ENCODE results near the gene RHOJ.
"Not testable (repeated sequence)": the region's sequence is repeated elsewhere in the genome, so short reads cannot be mapped to it uniquely, and the experiment has no call there.

Gene RHOJ

DNA sequence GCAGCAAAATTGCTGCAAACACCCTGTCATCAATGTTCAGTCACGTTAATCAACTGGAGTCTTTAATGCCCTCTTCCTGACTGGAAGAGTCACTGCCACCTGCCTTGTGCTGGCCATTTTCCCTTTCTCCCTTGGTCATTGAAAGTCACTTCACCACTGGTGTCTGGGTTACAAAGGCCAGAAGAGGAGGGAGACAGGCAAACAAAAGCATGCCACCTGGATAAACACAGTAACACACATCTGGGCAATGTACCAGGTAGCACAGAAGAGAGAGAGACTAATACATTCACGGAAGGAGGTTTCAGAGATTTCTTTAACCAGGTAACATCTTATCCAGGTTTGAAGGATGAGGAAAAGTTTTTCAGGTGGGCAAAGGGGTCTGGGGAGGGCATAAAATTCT is 81.8 kb downstream of the RHOJ start:
- DNase-seq (ENCODE audit: low spot score in 2 of 2) (no peak), ATAC-seq (ENCODE audit: low read depth) (no peak)
- no peaks in the 10 kb centered on the region for H3K9me3 Mint-ChIP-seq
- H3K4me3 Mint-ChIP-seq: no peak overlapping the region
- no peaks in the 10 kb centered on the region for H3K4me1 Mint-ChIP-seq
- no peaks in the 10 kb centered on the region for H3K36me3 Mint-ChIP-seq
- H3K27me3 Mint-ChIP-seq: peaks cover 3% of the 10 kb centered on the region
- no peak overlapping the region for H3K27ac Mint-ChIP-seq

DNA sequence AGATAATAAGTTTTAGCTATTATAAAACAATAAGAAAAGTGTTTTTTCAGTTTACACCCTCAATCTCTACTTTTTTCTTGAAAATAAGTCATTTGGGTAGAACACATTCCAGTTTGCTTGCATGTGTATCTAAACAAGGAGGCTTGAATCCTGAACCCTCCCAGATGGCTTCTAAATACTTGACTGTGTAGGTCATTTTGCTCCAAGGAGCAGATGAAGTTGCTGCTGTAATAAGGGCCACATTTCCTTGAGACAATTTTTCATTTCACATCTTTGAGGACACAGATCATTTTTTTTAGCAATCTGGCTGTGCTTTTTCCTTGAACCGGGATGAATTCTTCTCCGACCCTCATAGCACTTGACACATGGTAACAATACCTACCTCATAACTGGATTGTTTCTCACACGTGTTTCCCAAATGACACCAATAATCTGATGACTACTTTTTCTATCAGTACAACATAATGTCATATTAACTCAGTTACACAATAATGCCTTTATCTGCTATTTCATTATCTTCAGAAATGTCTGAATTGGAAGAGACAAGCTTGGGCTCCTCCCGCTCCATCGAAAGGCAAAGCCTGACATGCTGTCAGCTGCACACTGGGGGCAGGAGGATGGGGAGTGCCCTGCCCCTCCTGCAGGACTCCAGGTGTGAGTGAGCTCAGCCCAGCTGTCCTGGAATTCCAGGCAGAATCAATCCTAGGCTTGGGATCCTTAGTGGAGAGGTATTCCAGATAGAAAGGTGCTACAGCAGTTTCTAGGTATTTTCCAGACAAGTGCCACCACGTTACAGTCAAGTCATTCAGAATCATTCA is 83.6 kb downstream of the RHOJ start:
- DNase-seq (ENCODE audit: low spot score in 2 of 2) (no peak), ATAC-seq (ENCODE audit: low read depth) (no peak)
- no peaks in the 10 kb centered on the region for H3K36me3 Mint-ChIP-seq
- H3K4me1 Mint-ChIP-seq: no peaks in the 10 kb centered on the region
- H3K9me3 Mint-ChIP-seq: no peaks in the 10 kb centered on the region
- H3K27me3 Mint-ChIP-seq: peaks cover 8% of the 10 kb centered on the region
- H3K4me3 Mint-ChIP-seq: no peak overlapping the region
- H3K27ac Mint-ChIP-seq: no peak overlapping the region

DNA sequence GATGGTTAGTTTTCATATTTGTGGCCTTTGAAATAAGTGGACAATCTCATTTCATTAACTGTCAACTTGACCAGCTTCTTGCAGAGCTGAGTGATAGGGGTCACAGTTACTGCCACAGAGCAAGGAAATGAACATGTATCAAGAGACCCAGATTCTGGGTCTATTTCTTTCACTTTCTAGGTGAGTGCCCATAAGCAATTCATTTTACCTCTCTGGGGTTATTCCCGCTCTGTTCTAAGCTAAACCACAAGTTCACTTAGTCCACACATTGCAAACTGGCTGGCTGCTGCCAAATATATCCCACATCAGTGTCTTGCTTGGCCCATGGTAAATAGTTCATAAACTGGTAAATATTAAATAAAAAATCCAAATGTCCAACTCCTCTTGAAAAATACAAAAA is 84.6 kb downstream of the RHOJ start:
- Mint-ChIP-seq H3K27me3 (peaks cover 8% of the 10 kb centered on the region), H3K27ac (no peak overlapping the region), H3K36me3 (no peaks in the 10 kb centered on the region), H3K9me3 (no peaks in the 10 kb centered on the region), H3K4me3 (no peak overlapping the region), H3K4me1 (no peaks in the 10 kb centered on the region)
- DNase-seq (ENCODE audit: low spot score in 2 of 2): no peak
- no peak for ATAC-seq (ENCODE audit: low read depth)

DNA sequence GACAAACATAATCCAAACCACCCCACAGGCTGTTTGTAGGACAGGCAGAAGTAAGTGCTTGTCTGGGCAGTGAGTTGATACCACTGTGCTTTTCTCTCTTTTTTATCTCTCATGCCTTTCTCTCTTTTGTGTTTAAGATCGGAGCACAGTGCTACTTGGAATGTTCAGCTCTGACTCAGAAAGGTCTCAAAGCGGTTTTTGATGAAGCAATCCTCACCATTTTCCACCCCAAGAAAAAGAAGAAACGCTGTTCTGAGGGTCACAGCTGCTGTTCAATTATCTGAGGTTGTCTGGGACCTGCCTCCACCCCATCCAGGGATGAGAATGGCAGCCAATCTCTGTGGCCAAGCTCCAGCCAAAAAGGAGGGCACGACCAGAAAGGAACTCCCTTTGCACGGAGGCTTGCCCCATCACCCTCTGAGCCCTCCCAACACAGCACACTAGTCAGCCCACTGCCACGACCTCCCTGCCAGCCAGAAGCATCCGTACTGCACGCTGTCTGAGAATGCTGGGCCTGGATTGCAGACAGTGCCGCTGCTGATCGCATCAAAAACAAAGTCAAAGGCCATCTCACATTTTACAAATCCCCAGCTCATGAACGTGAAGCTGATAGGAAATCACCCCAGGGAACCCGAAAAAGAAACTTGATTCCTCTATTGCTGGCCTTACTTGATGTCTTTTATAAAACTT is 86.6 kb downstream of the RHOJ start:
- no peak overlapping the region for H3K27ac Mint-ChIP-seq
- H3K9me3 Mint-ChIP-seq: no peaks in the 10 kb centered on the region
- H3K36me3 Mint-ChIP-seq: no peaks in the 10 kb centered on the region
- H3K4me1 Mint-ChIP-seq: peaks cover 10% of the 10 kb centered on the region
- no peak overlapping the region for H3K4me3 Mint-ChIP-seq
- no peak for DNase-seq (ENCODE audit: low spot score in 2 of 2)
- no peak for ATAC-seq (ENCODE audit: low read depth)
- peaks cover 8% of the 10 kb centered on the region for H3K27me3 Mint-ChIP-seq

DNA sequence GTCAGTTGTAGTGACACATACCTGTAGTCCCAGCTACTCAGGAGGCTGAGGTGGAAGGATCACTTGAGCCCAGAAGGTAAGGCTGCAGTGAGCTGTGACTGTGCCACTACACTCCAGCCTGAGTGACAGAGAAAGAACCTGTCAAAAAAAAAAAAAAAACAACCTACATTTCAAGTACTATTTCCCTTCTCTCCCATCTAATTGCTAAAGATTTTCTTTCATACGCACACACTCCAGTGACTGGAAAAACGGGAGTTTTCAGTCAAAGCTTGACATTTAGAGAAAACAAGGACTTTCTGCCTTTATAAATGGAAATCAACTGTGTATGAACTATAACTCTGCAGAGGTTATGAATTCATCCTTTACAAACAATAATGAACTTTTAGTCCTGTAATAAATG is 88.6 kb downstream of the RHOJ start:
- ATAC-seq (ENCODE audit: low read depth) (no peak), DNase-seq (ENCODE audit: low spot score in 2 of 2) (no peak)
- peaks cover 10% of the 10 kb centered on the region for H3K4me1 Mint-ChIP-seq
- no peaks in the 10 kb centered on the region for H3K9me3 Mint-ChIP-seq
- H3K27ac Mint-ChIP-seq: no peak overlapping the region
- no peak overlapping the region for H3K4me3 Mint-ChIP-seq
- peaks cover 8% of the 10 kb centered on the region for H3K27me3 Mint-ChIP-seq
- no peaks in the 10 kb centered on the region for H3K36me3 Mint-ChIP-seq

DNA sequence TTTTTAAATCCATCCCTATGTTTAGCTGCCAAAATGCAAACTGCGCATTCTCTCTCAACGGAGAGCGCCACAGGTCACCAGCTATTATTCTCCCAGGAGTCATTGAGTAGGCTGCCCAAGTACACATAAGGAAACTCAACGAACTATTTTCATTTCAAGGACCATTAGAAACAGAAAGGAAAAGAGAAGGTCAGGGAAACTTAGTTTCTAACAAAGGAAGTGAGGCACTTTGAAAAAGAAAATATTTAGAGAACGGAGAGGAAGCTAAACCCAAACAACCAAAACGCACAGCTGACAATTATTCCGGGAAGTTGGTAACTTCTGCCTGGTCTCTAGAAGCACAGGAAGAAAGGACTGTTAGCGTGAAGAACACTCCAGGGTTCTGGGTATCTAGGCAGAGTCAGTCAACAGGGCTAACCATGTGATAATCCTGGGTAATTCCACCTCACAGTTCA is 91.0 kb downstream of the RHOJ start:
- peak overlapping the region; percentile 10 for H3K27ac Mint-ChIP-seq
- H3K9me3 Mint-ChIP-seq: no peaks in the 10 kb centered on the region
- H3K36me3 Mint-ChIP-seq: no peaks in the 10 kb centered on the region
- ATAC-seq (ENCODE audit: low read depth) (peak; percentile 24), DNase-seq (ENCODE audit: low spot score in 2 of 2) (no peak)
- peak overlapping the region; percentile 56 for H3K4me3 Mint-ChIP-seq
- peaks cover 8% of the 10 kb centered on the region for H3K27me3 Mint-ChIP-seq
- H3K4me1 Mint-ChIP-seq: peaks cover 10% of the 10 kb centered on the region

DNA sequence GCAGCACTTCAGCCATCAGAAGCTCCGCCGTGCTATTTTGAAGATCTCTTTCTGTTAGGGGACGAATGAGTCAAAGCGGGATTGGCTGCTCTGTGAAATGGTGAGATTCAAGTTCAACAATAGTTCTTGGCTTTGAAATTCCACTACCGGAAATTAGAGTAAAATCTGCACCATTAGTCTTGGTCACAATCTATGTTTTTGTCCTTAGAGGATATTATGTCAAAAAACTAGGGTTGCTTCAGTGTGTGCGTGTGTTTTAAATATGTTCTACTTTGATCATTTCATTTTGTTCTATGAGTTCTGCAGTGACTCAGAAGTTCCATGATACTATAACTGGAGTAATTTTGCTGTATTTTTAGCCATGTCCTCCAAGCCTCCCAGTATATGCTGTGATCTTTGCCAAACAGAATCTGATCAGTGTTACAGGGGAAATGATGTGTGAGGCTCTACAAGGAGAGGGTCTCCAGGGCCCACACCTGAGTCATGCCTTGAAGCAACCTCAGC is 91.9 kb downstream of the RHOJ start:
- ATAC-seq (ENCODE audit: low read depth) (no peak), DNase-seq (ENCODE audit: low spot score in 2 of 2) (no peak)
- Mint-ChIP-seq H3K9me3 (no peaks in the 10 kb centered on the region), H3K36me3 (no peaks in the 10 kb centered on the region), H3K4me1 (peaks cover 10% of the 10 kb centered on the region), H3K27me3 (peaks cover 6% of the 10 kb centered on the region), H3K4me3 (no peak overlapping the region), H3K27ac (no peak overlapping the region)

DNA sequence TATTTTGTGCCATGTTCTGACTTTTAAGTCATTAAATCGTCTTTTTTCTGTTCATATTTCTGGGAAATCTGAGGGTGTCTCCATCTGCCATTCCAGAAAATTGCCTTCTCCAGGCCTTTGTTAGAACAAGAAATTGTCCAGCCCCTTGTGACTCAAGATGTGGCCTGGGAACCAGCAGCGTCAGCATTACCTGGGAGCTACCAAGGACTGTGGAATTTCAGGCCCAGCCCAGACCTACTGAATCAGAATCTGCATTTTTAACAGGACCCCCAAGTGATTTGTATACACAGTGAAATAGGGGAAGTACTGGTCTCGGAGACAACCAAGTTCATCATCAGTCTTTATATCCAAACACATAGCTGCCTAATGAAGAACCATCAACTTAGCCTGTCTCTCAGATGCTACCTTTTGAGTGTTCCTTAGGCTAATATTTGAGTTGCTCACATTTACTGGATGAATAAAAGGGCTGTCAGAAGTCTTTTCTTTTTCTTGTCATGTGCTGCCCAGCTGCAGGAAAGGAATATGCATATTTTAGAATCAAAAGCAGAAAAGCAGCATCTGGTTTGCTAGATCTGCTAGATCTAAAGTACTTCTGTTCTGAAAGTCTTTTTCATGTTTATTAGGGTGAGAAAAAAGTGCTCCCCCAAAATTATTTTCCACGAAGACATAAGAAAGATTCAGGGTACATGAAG is 93.3 kb downstream of the RHOJ start:
- H3K27me3 Mint-ChIP-seq: peaks cover 2% of the 10 kb centered on the region
- H3K9me3 Mint-ChIP-seq: no peaks in the 10 kb centered on the region
- DNase-seq (ENCODE audit: low spot score in 2 of 2): no peak
- H3K27ac Mint-ChIP-seq: no peak overlapping the region
- H3K36me3 Mint-ChIP-seq: no peaks in the 10 kb centered on the region
- ATAC-seq (ENCODE audit: low read depth): no peak
- H3K4me3 Mint-ChIP-seq: no peak overlapping the region
- peaks cover 10% of the 10 kb centered on the region for H3K4me1 Mint-ChIP-seq

DNA sequence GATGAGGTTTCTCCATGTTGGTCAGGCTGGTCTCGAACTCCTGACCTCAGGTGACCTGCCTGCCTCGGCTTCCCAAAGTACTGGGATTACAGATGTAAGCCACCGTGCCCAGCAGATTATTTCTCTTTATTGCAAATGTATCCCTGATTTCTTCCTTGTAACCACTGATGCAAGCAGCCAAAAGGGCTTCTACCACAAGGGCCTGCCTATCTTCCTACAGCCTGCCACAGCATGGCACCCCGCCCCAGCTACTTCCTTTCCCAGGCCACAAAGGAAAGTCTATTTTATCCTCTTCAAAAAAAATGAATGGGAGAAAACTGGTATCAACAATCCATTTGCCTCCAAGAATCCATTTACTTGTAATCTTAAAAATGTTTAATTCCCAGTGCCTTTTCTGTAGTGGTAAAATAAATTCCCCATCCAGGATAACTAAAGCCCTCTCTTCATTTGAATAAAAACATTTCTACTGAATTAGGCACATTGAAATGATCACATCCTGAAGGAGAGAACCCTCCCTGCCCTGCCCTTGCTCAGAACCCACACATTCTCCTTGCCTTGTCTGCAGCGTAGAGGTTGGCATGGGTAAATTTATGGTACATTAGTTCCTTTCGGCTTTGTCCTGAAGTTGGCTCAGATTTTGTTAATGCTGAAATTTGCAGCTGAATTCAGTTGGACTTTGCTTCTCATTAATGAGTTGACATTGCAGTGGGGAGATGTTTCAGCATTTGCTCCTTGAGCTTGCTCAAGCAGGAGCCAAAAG is 95.3 kb downstream of the RHOJ start:
- no peaks in the 10 kb centered on the region for H3K9me3 Mint-ChIP-seq
- H3K4me3 Mint-ChIP-seq: no peak overlapping the region
- H3K4me1 Mint-ChIP-seq: peaks cover 8% of the 10 kb centered on the region
- H3K27me3 Mint-ChIP-seq: peaks cover 2% of the 10 kb centered on the region
- ATAC-seq (ENCODE audit: low read depth): no peak
- H3K36me3 Mint-ChIP-seq: no peaks in the 10 kb centered on the region
- H3K27ac Mint-ChIP-seq: no peak overlapping the region
- DNase-seq (ENCODE audit: low spot score in 2 of 2): no peak

DNA sequence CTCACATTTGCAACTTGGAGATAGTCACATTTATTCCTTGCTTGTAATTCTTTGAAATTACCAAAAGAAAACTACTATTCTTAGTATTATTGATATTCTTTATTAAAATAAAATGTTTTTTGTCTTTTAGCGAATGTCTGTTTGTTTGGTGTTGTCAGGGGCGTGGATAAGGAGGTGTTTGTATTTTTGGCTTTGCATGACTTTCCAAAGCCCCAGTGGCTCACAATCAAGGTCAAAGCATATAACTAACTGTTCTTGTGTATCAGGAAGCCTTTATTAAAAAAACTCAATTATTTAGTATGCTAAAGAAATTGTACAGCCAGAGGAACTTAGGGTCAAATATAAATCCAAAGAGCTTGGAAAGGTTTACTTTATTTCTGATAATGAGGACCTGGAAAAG is 96.6 kb downstream of the RHOJ start:
- ATAC-seq (ENCODE audit: low read depth): no peak
- H3K9me3 Mint-ChIP-seq: no peaks in the 10 kb centered on the region
- no peaks in the 10 kb centered on the region for H3K4me1 Mint-ChIP-seq
- H3K27ac Mint-ChIP-seq: no peak overlapping the region
- no peak overlapping the region for H3K4me3 Mint-ChIP-seq
- no peak for DNase-seq (ENCODE audit: low spot score in 2 of 2)
- H3K36me3 Mint-ChIP-seq: no peaks in the 10 kb centered on the region
- H3K27me3 Mint-ChIP-seq: peaks cover 2% of the 10 kb centered on the region

DNA sequence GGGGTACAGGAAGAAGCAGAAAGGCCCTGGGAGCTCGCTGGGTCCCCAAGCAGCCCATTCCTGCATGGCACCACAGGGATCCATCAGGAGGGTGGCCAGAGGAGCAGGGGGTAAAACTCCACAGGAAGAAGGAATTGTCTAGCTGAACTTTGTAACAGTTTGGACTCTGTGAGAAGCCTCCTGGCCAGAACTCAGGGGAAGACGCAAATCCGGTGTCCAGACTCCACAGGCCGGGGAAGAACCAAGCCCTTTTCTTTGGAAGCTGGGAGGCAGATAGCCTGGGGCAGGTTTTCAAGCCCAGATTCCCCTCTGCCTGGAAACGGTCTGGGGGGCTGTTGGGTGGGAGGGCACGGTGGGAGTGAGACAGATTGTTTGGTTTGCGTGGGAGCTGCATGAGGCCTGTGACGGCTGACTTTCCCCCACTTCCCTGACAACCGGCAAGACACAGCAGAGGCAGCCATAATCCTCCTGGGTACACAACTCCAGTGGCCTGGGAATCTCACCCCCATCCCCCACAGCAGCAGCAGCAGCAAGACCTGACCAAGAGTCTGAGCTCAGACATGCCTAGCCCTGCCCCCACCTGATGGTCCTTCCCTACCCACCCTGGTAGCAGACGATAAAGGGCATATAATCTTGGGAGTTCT is 97.8 kb downstream of the RHOJ start:
- ATAC-seq (ENCODE audit: low read depth) (no peak), DNase-seq (ENCODE audit: low spot score in 2 of 2) (no peak)
- no peaks in the 10 kb centered on the region for H3K4me1 Mint-ChIP-seq
- H3K27ac Mint-ChIP-seq: no peak overlapping the region
- H3K27me3 Mint-ChIP-seq: peaks cover 2% of the 10 kb centered on the region
- no peaks in the 10 kb centered on the region for H3K36me3 Mint-ChIP-seq
- no peak overlapping the region for H3K4me3 Mint-ChIP-seq
- H3K9me3 Mint-ChIP-seq: no peaks in the 10 kb centered on the region

DNA sequence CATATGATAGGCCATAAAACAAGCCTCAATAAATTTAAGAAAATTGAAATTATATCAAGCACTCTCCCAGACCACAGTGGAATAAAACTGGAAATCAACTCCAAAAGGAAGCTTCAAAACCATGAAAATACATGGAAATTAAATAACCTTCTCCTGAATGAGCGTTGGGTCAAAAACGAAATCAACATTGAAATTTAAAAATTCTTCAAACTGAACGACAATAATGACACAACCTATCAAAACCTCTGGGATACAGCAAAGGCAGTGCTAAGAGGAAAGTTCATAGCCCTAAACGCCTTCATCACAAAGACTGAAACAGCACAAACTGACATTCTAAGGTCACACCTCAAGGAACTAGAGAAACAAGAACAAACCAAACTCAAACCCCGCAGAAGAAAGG is 100.2 kb downstream of the RHOJ start:
- not testable (repeated sequence) for ATAC-seq (ENCODE audit: low read depth); DNase-seq (ENCODE audit: low spot score in 2 of 2); H3K27me3 Mint-ChIP-seq

DNA sequence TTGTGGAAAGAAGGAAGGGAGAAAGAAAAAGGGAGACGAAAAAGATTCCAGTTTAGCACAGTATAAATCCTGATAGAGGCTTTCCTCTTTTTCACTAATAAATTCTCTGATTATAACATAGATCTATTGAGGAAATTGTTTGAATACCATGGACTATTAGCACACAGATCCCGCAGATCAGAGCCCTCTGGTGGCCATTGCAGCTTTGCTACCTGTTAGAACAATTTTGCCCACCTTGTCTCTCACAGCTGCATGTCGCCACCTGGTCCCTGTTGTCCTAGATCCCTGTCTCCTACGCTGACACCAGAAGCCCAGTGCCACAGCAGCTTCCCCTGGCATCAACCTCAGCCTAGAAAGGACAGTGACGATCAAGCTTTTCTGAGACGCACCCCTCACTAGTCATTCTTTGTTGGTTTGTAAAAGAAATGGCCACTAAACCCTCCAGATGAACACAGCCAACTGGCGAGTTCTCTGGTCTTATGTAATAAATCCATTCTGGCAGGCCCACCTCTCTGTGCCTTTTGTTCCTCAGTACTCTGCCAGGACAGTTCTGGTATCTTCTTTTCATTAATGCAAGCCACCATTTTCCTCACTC is 104.6 kb downstream of the RHOJ start:
- no peak overlapping the region for H3K4me3 Mint-ChIP-seq
- peaks cover 2% of the 10 kb centered on the region for H3K4me1 Mint-ChIP-seq
- H3K27me3 Mint-ChIP-seq: peaks cover 19% of the 10 kb centered on the region
- H3K9me3 Mint-ChIP-seq: no peaks in the 10 kb centered on the region
- DNase-seq (ENCODE audit: low spot score in 2 of 2) (no peak), ATAC-seq (ENCODE audit: low read depth) (no peak)
- H3K27ac Mint-ChIP-seq: no peak overlapping the region
- H3K36me3 Mint-ChIP-seq: no peaks in the 10 kb centered on the region

More for the DNA sequence above, 100.2 kb downstream of the RHOJ start:
- H3K36me3 Mint-ChIP-seq, H3K4me1 Mint-ChIP-seq, H3K4me3 Mint-ChIP-seq, H3K27ac Mint-ChIP-seq, H3K9me3 Mint-ChIP-seq: not testable (repeated sequence)

All from memory B cell (primary cell).